Esophagus squamous epithelium (tissue), 4 donors: ENCODE measurements around the gene MALRD1.

Experiments
- CTCF ChIP-seq, 6 experiments: fragments of 450-650 bp in 4 of 6; fragments of 200-600 bp in 2 of 6; sonication (generic) in 2 of 6; IDR thresholded peaks; one replicate each; pipeline ENCODE4 v1.5.1; 2016 to 2019; ENCODE audit warnings: antibody characterized with exemption in 6 of 6, mild to moderate bottlenecking in 4 of 6, moderate library complexity in 4 of 6
- POLR2A ChIP-seq, 4 donors: fragments of 450-650 bp; IDR thresholded peaks; one replicate each; pipeline ENCODE4 v1.6.1; 2017; ENCODE audit warnings: antibody characterized with exemption in 4 of 4, mild to moderate bottlenecking in 4 of 4, moderate library complexity in 3 of 4

GRCh38 chr10:19294233-19294632, 245.6 kb downstream of the MALRD1 start:
- TF ChIP-seq POLR2A (IDR thresholded peaks at IDR 0.05) (no peak), CTCF (IDR thresholded peaks at IDR 0.05) (no peak)
